ENCODE measurements around the gene TNFAIP1.
"Not testable (repeated sequence)": the region's sequence is repeated elsewhere in the genome, so short reads cannot be mapped to it uniquely, and the experiment has no call there.

The TNFAIP1 gene

GRCh38 chr17:28335201-28335958 is at the start of gene TNFAIP1, which contains the start of gene IFT20:
TNFAIP1 (plus strand) TSS chr17:28335761; CDS start chr17:28339522, 3,761 bp downstream.
IFT20 (minus strand) TSS chr17:28335472; CDS start chr17:28331985, 3,487 bp downstream.
- DNase-seq (ENCODE audit: low read depth), result peak; percentile 97

GRCh38 chr17:28285965-28286364 is 49.6 kb upstream of the TNFAIP1 start:
- no peak for DNase-seq (ENCODE audit: low read depth)

- no peak for DNase-seq (ENCODE audit: low read depth)
Observed at GRCh38 chr17:28290703-28291102, 44.9 kb upstream of the TNFAIP1 start.

- DNase-seq (ENCODE audit: low read depth), result no peak
Observed at GRCh38 chr17:28291780-28292330, 43.7 kb upstream of the TNFAIP1 start.

- not testable (repeated sequence) for DNase-seq (ENCODE audit: low read depth)
Observed at GRCh38 chr17:28292878-28293277, 42.7 kb upstream of the TNFAIP1 start.

GRCh38 chr17:28293994-28294393 is 41.6 kb upstream of the TNFAIP1 start:
- DNase-seq (ENCODE audit: low read depth), result no peak

- no peak for DNase-seq (ENCODE audit: low read depth)
Observed at GRCh38 chr17:28295677-28296578, 39.6 kb upstream of the TNFAIP1 start.

- DNase-seq (ENCODE audit: low read depth), result no peak
Observed at GRCh38 chr17:28298449-28298848, 37.1 kb upstream of the TNFAIP1 start.

- DNase-seq (ENCODE audit: low read depth), result no peak
Observed at GRCh38 chr17:28306954-28307401, 28.6 kb upstream of the TNFAIP1 start.

- DNase-seq (ENCODE audit: low read depth), result no peak
Observed at GRCh38 chr17:28313841-28314240, 21.7 kb upstream of the TNFAIP1 start.

GRCh38 chr17:28315846-28316705 is 19.5 kb upstream of the TNFAIP1 start:
- DNase-seq (ENCODE audit: low read depth), result no peak

- no peak for DNase-seq (ENCODE audit: low read depth)
Observed at GRCh38 chr17:28317099-28317965, 18.2 kb upstream of the TNFAIP1 start.

GRCh38 chr17:28317966-28318758 is 17.4 kb upstream of the TNFAIP1 start:
- no peak for DNase-seq (ENCODE audit: low read depth)

GRCh38 chr17:28318759-28319597 is 16.6 kb upstream of the TNFAIP1 start, which contains the start of gene TMEM97:
TMEM97 (plus strand) TSS chr17:28319200; CDS start chr17:28319240, 40 bp downstream.
- DNase-seq (ENCODE audit: low read depth), result peak; percentile 94

GRCh38 chr17:28319598-28319935 is 16.0 kb upstream of the TNFAIP1 start:
- DNase-seq (ENCODE audit: low read depth), result no peak

- no peak for DNase-seq (ENCODE audit: low read depth)
Observed at GRCh38 chr17:28320215-28321061, 15.1 kb upstream of the TNFAIP1 start.

- no peak for DNase-seq (ENCODE audit: low read depth)
Observed at GRCh38 chr17:28324267-28324745, 11.3 kb upstream of the TNFAIP1 start.

GRCh38 chr17:28324781-28325180 is 10.8 kb upstream of the TNFAIP1 start:
- no peak for DNase-seq (ENCODE audit: low read depth)

All from activated T-cell treated with anti-CD3 and anti-CD28 coated beads for 24 hours (primary cell).